Stromal cell of bone marrow (primary cell): ENCODE measurements around the gene LFNG.
"Not testable (repeated sequence)": the region's sequence is repeated elsewhere in the genome, so short reads cannot be mapped to it uniquely, and the experiment has no call there.

ENCODE experiments used
- DNase-seq: peaks from one replicate; pipeline ENCODE4 v3.0.0-alpha.2; 2012; ENCODE audit warnings: low read depth

LFNG gene

DNA sequence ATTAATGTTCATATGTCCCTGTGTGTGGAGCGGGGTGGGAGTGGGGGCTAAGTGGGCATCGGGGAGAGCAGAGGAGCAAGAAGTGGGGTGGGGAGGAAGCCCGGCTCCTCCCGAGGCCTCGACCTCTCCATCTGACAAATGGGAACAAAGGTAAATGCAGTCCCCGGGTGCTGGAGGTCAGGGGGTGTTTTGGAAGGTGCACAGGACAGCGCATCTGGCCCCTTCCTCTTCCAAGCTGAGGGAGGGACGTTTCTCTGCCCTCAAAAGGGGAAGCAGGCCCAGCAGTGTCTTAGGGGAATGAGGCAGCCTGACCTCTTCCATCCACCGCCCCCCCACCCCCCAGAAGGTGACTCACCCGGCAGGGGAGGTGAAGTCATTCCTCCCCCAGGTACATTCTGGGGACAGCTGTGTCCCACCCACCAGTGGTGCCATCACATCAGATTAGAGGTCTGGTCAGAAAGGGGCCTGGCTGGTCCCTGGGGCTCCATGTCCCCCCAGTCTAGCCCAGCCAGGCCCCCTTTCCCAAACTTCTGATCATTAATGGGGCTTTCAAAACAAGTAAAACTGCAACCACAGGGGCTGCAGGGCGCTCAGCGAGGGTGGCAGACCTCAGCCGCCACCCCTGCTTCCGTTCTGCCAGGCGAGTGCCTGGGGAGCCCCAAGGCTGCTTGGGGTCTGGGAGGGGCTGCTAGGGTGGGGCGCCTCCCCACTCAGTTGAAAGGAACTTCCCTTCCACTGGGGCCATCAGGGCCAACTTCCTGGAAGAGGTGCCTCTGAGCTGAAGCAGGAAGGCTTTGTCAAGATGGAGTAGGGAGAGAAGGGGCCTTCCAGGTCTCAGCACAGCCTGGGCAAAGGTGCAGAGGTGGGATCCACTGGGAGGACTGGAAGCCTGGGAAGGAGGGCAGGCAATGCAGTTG is 10.8 kb downstream of the LFNG start:
- no peak for DNase-seq

GRCh38 chr7:2530994-2531795 is 11.6 kb downstream of the LFNG start:
- not testable (repeated sequence) for DNase-seq

DNA sequence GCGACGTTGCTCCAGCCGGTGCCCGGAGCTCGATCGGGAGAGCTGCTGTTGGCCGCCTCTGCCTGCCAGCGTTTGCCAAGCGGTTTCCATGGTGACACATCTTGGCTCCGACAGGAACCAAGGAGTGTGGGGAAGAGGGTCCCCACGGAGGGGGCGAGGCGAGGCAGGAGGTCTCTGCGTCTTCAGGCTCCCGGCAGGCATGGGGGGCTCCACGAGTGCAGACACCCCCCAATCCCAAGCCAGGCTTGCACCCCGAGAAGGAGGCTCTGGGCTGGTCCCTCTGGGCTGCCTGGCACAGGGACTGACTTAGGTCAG is 12.2 kb downstream of the LFNG start:
- DNase-seq, result not testable (repeated sequence)

- DNase-seq, result not testable (repeated sequence)
Measured at GRCh38 chr7:2532199-2532772, 12.7 kb downstream of the LFNG start.

- not testable (repeated sequence) for DNase-seq
Measured at GRCh38 chr7:2532816-2533215, 13.2 kb downstream of the LFNG start.

DNA sequence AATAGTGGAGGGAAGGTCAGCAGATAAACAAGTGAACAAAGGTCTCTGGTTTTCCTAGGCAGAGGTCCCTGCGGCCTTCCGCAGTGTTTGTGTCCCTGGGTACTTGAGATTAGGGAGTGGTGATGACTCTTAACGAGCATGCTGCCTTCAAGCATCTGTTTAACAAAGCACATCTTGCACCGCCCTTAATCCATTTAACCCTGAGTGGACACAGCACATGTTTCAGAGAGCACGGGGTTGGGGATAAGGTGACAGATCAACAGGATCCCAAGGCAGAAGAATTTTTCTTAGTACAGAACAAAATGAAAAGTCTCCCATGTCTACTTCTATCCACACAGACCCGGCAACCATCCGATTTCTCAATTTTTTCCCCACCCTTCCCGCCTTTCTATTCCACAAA is 14.0 kb downstream of the LFNG start:
- DNase-seq, result not testable (repeated sequence)

DNA sequence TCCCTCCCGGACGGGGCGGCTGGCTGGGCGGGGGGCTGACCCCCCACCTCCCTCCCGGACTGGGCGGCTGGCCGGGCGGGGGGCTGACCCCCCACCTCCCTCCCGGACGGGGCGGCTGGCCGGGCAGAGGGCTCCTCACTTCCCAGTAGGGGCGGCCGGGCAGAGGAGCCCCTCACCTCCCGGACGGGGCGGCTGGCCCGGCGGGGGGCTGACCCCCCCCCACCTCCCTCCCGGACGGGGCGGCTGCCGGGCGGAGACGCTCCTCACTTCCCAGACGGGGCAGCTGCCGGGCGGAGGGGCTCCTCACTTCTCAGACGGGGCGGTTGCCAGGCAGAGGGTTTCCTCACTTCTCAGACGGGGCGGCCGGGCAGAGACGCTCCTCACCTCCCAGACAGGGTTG is 14.6 kb downstream of the LFNG start:
- DNase-seq, result not testable (repeated sequence)

- not testable (repeated sequence) for DNase-seq
Measured at GRCh38 chr7:2535872-2536627, 16.5 kb downstream of the LFNG start.

DNA sequence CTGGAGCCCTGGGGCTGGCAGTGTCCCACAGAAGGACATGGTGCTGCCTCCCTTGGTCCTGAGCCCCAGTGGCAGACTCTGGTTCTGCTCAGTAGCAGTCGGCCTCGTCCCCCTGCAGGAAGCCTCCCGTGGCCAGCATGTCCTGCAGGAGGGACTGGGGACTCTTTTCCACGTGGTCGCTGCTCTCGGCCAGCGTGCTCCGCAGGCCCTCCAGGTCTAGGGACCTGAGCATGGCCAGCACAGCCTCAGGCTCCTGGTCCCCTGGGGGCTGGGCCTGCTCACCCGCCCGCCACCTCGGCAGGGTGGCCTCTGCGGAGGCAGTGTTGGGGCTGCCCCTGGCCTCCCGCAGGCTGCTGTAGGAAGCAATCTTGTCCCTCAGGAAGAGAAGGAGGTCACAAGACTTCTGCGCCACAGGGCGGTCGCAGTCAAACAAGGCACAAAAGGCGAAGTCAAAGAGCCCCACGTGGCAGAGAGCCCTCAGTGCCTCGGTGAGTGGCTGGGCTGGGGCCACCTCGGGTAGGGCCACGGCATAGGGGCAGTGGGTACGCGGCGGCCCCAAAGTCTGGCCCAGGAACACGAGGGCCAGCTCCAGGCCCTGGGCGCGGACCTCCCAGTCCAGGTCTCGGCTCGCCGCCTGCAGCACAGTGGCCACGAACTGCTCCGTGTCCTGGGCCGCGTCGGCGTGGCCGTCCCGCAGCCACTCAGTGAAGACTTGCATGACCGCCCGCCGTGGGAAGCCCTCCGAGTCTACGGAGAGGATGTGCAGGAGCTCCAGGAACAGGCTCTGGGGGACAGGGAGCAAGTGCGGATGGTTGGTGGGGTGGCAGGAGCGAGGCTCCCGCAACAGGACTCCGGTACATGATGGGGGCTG is 18.6 kb downstream of the LFNG start:
- no peak for DNase-seq

DNA sequence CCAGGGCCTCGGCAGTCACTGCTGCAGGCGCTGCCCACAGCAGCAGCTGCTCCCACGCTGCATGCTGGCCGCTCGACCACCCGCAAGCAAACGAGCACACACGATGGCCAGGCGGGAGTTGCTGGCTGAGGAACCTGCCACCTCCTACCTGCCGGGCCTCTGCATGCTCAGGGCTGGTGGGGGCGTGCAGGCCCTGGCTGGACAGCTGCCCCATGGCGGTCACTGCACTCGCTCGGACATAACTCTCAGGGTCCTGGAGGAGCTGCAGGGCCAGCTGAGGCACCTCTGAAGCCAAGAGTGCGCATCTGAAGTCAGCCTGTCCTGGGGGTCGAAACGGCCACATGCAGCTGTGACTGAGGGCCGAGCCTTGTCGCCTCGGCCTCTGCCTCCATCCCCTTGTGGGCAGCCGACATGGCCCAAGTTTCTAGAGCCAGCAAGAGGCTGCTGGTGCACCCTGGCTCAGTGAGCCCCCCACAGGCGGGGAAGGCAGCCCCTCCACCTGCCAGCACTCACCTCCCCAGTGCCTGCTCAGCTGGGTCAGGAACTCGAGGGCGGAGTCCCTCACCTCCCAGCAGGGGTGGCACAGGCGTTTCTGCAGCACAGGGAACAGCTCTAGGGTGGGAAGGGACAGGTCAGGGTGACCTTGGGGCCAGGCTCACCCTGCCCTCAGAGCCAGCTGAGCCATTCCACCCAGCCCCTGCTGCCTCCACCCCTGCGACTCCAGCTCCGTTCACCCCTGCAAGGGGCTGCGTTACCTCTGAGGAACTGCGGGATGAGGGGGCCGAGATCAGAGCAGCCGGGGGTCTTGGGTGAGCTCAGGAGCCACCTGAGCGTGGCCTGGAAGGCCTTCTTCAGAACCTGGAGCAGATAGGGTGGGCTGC is 19.7 kb downstream of the LFNG start:
- DNase-seq, result no peak

DNA sequence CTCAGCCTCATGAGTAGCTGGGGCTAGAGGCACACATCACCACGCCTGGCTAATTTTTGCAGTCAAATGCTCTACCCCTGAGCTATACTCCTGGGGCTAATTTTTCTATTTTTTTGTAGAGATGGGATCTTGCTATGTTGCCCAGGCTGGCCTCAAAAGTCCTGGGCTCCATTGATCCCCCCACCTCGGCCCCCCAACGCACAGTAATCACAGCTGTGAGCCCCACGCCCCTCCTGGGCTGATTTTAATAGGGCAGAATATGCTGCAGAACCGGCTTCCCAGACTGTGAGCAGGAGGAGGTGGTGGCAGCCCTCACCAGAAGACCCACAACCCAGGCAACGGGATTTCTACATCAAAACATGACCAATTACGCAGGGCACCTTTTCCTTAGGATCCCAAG is 20.6 kb downstream of the LFNG start:
- DNase-seq, result no peak

- no peak for DNase-seq
Measured at GRCh38 chr7:2540641-2541051, 21.1 kb downstream of the LFNG start.

GRCh38 chr7:2541291-2542010 is 21.9 kb downstream of the LFNG start:
- DNase-seq, result no peak

GRCh38 chr7:2542011-2542915 is 22.7 kb downstream of the LFNG start:
- DNase-seq, result no peak

DNA sequence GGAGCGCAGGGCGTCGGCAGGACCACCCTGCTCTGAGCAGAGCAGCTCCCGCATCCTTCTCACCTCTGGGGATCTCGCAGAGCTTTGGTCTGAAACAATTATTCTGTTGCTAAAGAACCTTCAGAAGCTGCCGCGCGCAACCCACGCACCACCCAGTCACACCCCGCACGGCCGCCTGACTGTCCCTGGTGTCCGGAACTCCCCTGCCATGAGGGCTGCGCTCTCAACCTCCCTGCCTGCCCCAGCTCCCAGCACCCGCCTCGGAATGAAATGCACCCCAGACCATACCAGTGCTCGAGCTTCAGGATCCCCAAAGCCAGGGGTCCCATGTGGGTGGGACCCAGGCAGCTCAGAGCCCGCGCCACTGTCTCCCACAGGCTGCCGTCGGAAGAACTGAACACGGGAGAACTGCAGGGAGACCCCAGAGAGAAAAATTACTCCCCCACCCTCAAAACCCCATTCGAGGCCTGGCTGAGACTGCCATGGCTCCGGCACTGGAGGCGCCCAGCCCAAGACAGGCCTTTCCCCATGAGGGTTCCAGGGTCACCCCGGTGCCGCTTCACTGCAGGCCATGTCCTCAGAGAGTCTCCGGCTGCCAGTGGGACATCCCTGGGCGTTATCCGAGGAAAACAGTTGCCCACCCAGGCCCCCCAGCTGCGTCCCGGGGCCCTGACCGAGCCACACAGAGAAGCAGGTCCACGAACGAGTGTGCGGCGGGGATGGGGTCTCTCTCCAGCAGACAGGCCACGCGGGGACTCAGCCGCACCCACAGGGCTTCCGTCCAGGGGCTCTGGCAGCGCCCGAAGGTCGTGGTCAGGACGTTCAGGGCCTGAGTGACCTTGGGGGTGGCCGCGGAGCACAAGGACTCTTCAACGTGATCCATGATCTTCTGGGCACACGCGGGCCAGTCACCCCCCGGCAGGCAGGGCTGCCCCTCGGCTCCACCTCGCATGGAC is 23.6 kb downstream of the LFNG start:
- DNase-seq, result no peak

DNA sequence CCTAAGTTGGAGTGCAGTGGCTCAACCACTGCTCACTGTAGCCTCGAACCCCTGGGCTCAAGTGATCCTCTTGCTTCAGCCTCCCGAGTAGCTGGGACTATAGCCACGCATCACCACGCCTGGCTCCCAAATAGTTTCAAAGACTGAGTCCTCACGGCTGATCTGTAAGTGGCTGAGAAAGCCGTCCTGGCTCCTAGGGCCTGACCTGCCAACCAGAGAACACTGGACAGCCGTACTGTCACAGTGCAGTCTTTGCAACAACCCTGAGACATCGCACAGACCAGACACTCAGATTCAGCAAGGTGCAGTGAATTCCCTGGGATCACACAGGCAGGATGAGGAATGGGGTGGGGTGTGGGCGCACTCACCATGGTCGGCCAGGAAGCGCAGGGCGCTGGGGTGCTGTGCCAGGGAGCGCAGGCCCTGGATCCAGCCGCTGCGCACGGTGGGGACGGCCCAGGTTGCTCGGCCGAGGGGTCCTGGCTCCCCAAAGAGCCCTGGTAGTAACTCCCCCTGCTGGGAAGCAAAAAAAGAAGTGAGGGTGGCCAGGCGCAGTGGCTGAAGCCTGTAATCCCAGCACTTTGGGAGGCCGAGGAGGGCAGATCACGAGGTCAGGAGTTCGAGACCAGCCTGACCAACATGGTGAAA is 25.1 kb downstream of the LFNG start:
- no peak for DNase-seq
